GM12878 (cell line): ENCODE data around the gene TBC1D1. TPM values are rescaled to one million over a fixed set of nuclear protein-coding genes. Genes with fewer than 3 reads are reported as not detected.

Experiments used
- ATAC-seq: fragments of 200-7000 bp; cut with Tn5 transposase; 3 replicates; pipeline ENCODE4 v1.9.1; 2020; ENCODE audit warnings: mild to moderate bottlenecking, moderate library complexity
- BruUV-seq: library from RNA; stranded (reverse); fragments of 400-500 nt; replicated peaks from 2 replicates; lab custom pipeline; 2021; lab: Mats Ljungman, UMichigan
- CTCF ChIA-PET: fragments of 300-600 bp; sonication (Branson Sonifier 250); formaldehyde crosslinking; extraction: SDS; loops from one replicate; lab custom pipeline; 2021; ENCODE audit warnings: inconsistent platforms; lab: Yijun Ruan, JAX
- POLR2A ChIA-PET: fragments of 350-600 bp; formaldehyde crosslinking; extraction: SDS; loops from one replicate; lab custom pipeline; 2021; ENCODE audit warnings: inconsistent platforms; lab: Charles Lee
- RAD21 ChIA-PET: fragments of 300-600 bp; sonication (Branson Sonifier 250); formaldehyde crosslinking; loops from one replicate; lab custom pipeline; 2023; ENCODE audit warnings: antibody characterized with exemption; ENCODE audit not compliant: unreplicated experiment; lab: Charles Lee
- SMC1A ChIA-PET: fragments of 300-600 bp; sonication (Branson Sonifier 250); formaldehyde crosslinking; loops from one replicate; lab custom pipeline; 2023; ENCODE audit not compliant: unreplicated experiment, uncharacterized antibody; lab: Charles Lee
- DNase-seq: peaks from one replicate; pipeline ENCODE4 v3.0.0-alpha.2; 2011; ENCODE audit warnings: low read depth, low spot score
- FAIRE-seq: peaks from 3 replicates; lab custom pipeline; 2011; peaks lifted over from hg19 to GRCh38; lab: Jason Lieb, UNC
- H2AFZ ChIP-seq: 2 replicates; pipeline ENCODE4 v1.6.0; 2011; ENCODE audit warnings: low read depth, low read length, control low read depth; ENCODE audit not compliant: control insufficient read depth
- H3K27ac ChIP-seq: 2 replicates; pipeline ENCODE4 v1.5.1; 2011; ENCODE audit warnings: control low read depth; ENCODE audit not compliant: control insufficient read depth, insufficient read depth
- H3K27me3 ChIP-seq, 2 experiments: replicated peaks in 1 of 2; 2 replicates each; pipeline versions ENCODE4 v1.6.0 to v1.6.1; 2011; ENCODE audit warnings: low read length in 1 of 2; ENCODE audit not compliant: control insufficient read depth in 2 of 2, insufficient read depth in 2 of 2
- H3K36me3 ChIP-seq, 2 experiments: 2 replicates each; pipeline ENCODE4 v1.5.1; 2011; ENCODE audit warnings: low read length in 1 of 2; ENCODE audit not compliant: control insufficient read depth in 2 of 2, insufficient read depth in 2 of 2
- H3K4me1 ChIP-seq: 2 replicates; pipeline ENCODE4 v1.6.1; 2011; ENCODE audit warnings: mild to moderate bottlenecking, low read length, moderate library complexity, mixed read lengths; ENCODE audit not compliant: control insufficient read depth, insufficient read depth
- H3K4me2 ChIP-seq: 2 replicates; pipeline ENCODE4 v1.6.0; 2011; ENCODE audit warnings: control low read depth; ENCODE audit not compliant: control insufficient read depth, insufficient read depth
- H3K4me3 ChIP-seq: fragments of 200-600 bp; sonication (generic); 2 replicates; pipeline ENCODE4 v1.5.1; 2016
- H3K79me2 ChIP-seq: 2 replicates; pipeline ENCODE4 v1.6.0; 2011; ENCODE audit warnings: low read length; ENCODE audit not compliant: control insufficient read depth, insufficient read depth
- H3K9ac ChIP-seq: 2 replicates; pipeline ENCODE4 v1.8.0; 2011; ENCODE audit warnings: low read length, control low read depth, mixed read lengths; ENCODE audit not compliant: control insufficient read depth, insufficient read depth
- H3K9me3 ChIP-seq: replicated peaks from 3 replicates; pipeline ENCODE4 v1.5.1; 2011; ENCODE audit warnings: mild to moderate bottlenecking, low read length; ENCODE audit not compliant: control insufficient read depth, insufficient read depth
- H4K20me1 ChIP-seq: 2 replicates; pipeline ENCODE4 v1.6.0; 2011; ENCODE audit not compliant: control insufficient read depth, insufficient read depth
- ATF3 ChIP-seq: IDR thresholded peaks from 2 replicates; pipeline ENCODE4 v1.6.1; 2011; ENCODE audit warnings: low read depth, mild to moderate bottlenecking, low read length, moderate library complexity, borderline replicate concordance; ENCODE audit errors: extremely low read depth
- CBX5 ChIP-seq: sonication (generic); IDR thresholded peaks from 2 replicates; pipeline ENCODE4 v1.6.1; 2016; ENCODE audit warnings: low read depth, moderate library complexity, mild to moderate bottlenecking, inconsistent platforms
- ETV6 ChIP-seq, 2 experiments: fragments of 450-650 bp in 1 of 2; IDR thresholded peaks in 1 of 2; conservative IDR thresholded peaks in 1 of 2; 2 replicates each; pipeline ENCODE4 v1.6.1; 2014; ENCODE audit warnings: antibody characterized with exemption in 1 of 2, borderline replicate concordance in 1 of 2, low read depth in 1 of 2, mild to moderate bottlenecking in 1 of 2, moderate library complexity in 1 of 2
- FOS ChIP-seq: IDR thresholded peaks from 3 replicates; pipeline ENCODE4 v1.6.1; 2011; ENCODE audit warnings: borderline replicate concordance; ENCODE audit not compliant: insufficient read length; ENCODE audit errors: extremely low read depth
- MEF2B ChIP-seq: fragments of 450-650 bp; IDR thresholded peaks from 2 replicates; pipeline ENCODE4 v1.6.1; 2018; ENCODE audit warnings: mild to moderate bottlenecking, moderate library complexity; ENCODE audit not compliant: partially characterized antibody, poor library complexity, severe bottlenecking
- MTA3 ChIP-seq: IDR thresholded peaks from 2 replicates; pipeline ENCODE4 v1.6.1; 2012; ENCODE audit warnings: low read length, inconsistent platforms, borderline replicate concordance
- RFX5 ChIP-seq: IDR thresholded peaks from 2 replicates; pipeline ENCODE4 v1.6.1; 2011; ENCODE audit warnings: low read depth, low read length, improper control_type of control experiment
- SIN3A ChIP-seq: IDR thresholded peaks from 2 replicates; pipeline ENCODE4 v1.6.1; 2012; ENCODE audit warnings: low read depth, low read length, improper control_type of control experiment
- TCF12 ChIP-seq: IDR thresholded peaks from 2 replicates; pipeline ENCODE4 v1.6.1; 2011; ENCODE audit warnings: low read depth, mild to moderate bottlenecking, low read length
- whole genome bisulfite sequencing: methylation state at CpG from one replicate; pipeline ENCODE4 v1.1.6; 2016; ENCODE audit warnings: low lambda C conversion rate; ENCODE audit not compliant: insufficient replicate concordance, insufficient coverage; ENCODE audit errors: missing lambda C conversion rate; 5-methylcytosine and 5-hydroxymethylcytosine counted together
- in situ Hi-C: fragments of 300-500 bp; cut with MboI; formaldehyde crosslinking; loops from 9 replicates; pipeline ENCODE4 v1.14.3; 2018; ENCODE audit warnings: mixed read lengths
- intact Hi-C: fragments of 100-400 bp; cut with micrococcal nuclease; formaldehyde crosslinking; loops from one replicate; pipeline ENCODE4 v1.14.2; 2022; ENCODE audit not compliant: unreplicated experiment
- polyA plus RNA-seq, 11 experiments: library from polyadenylated mRNA; depleted of rRNA in 4 of 11; unstranded in 6 of 11; stranded (reverse) in 5 of 11; fragments of >200 nt; fragmentation: Nextera tagmentation in 4 of 11; fragmentation: Illumina TruSeq in 1 of 11; extraction: Ambion mirVana in 4 of 11; extraction: Trizol in 1 of 11; gene quantifications; 1 replicate in 1 of 11; 2 replicates in 10 of 11; pipeline versions ENCODE4 v1.2.1 to v1.2.3, GENCODE V29; 2011 to 2016; ENCODE audit warnings: inconsistent platforms in 2 of 11, missing spikeins in 2 of 11, low read depth in 1 of 11
- total RNA-seq, 4 experiments: library from RNA; depleted of rRNA in 3 of 4; stranded (reverse); fragments of >200 nt in 3 of 4; fragmentation: Illumina TruSeq in 1 of 4; extraction: Trizol in 1 of 4; gene quantifications; 2 replicates each; pipeline versions ENCODE4 v1.2.1 to v1.2.3, GENCODE V29; 2013 to 2021

Gene TBC1D1
- total and polyA plus RNA-seq, 10 of the 15 experiments (the other 5 are each of a cell fraction or from before 2014, with no cell fraction given): 5.3 to 102 (median 57.8) TPM

DNA sequence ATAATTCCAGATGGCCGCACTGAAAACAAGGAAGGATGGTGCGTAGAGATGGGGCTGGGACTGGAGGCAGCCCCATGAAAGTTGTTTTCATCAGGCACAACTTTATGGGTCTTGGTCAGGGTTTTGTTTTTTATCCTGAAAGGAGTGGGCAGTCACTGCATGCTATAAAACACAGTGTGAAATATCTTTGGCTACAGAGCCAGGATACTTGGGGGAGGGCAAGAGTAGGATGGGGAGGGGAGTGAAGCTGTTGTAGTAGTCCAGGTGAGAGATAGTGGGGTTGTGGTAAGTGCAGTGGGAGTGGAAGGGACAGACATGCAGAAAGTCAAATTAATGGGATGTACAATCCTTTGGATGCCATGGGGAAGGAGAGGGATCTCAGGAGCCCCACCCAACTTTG, 125.8 kb downstream of the TBC1D1 start:
- no peak for ATAC-seq
- Histone ChIP-seq H3K27ac (no peak overlapping the region), H3K27me3 (no peaks in the 10 kb centered on the region), H4K20me1 (no peaks in the 10 kb centered on the region), H2AFZ (no peak overlapping the region), H3K4me3 (no peak overlapping the region), H3K36me3 (peaks cover 11 to 18% of the 10 kb centered on the region in 2 experiments; a peak in 3 of 4 replicates), H3K79me2 (no peaks in the 10 kb centered on the region), H3K4me1 (no peaks in the 10 kb centered on the region), H3K9me3 (no peaks in the 10 kb centered on the region), H3K4me2 (no peak overlapping the region), H3K9ac (no peak overlapping the region)
- CTCF ChIA-PET: interaction anchor here (1.3 kb wide), 1 partner anchor 13 kb away, joined by 3 read pairs; no protein-coding TSS in a partner anchor
- in situ Hi-C loops (no loop called here), intact Hi-C loops (no loop called here)
- DNase-seq: no peak
- TF ChIP-seq ATF3: no peak
- 94% methylated on average over 2 of the region's 2 CpGs for WGBS
- BruUV-seq: no TSS peak
- RAD21 ChIA-PET: no interaction called here
- FAIRE-seq: no peak
- POLR2A ChIA-PET: no interaction called here
- SMC1A ChIA-PET: no interaction called here

- no peak overlapping the region for H3K4me3 ChIP-seq
- no peaks in the 10 kb centered on the region for H4K20me1 ChIP-seq
- no TSS peak for BruUV-seq
- H3K36me3 ChIP-seq: peaks cover 11 to 23% of the 10 kb centered on the region in 2 experiments; a peak in 3 of 4 replicates
- in situ Hi-C loops: no loop called here
- WGBS: 99% methylated on average over 5 of the region's 5 CpGs
- H3K27ac ChIP-seq: no peak overlapping the region
- ChIA-PET RAD21 (no interaction called here), SMC1A (interaction anchor here (1.1 kb wide), 1 partner anchor 12 kb away, joined by 3 read pairs; no protein-coding TSS in a partner anchor), POLR2A (no interaction called here), CTCF (interaction anchor here (0.7 to 1.3 kb wide), 2 partner anchors 14 to 285 kb away, joined by 3 read pairs; no protein-coding TSS in a partner anchor)
- intact Hi-C loops: no loop called here
- H3K9me3 ChIP-seq: no peaks in the 10 kb centered on the region
- no peaks in the 10 kb centered on the region for H3K79me2 ChIP-seq
- no peak overlapping the region for H3K4me2 ChIP-seq
- H3K9ac ChIP-seq: no peak overlapping the region
- TF ChIP-seq MEF2B (no peak), FOS (no peak), ETV6 (conservative IDR thresholded peaks at IDR 0.05 in 1 of 2, IDR thresholded peaks at IDR 0.05 in 1 of 2; ENCODE audit: borderline replicate concordance in 1 of 2, low read depth in 1 of 2) (no peak), MTA3 (no peak), TCF12 (no peak), CBX5 (no peak), RFX5 (no peak), SIN3A (no peak)
- ATAC-seq (no peak), DNase-seq (no peak), FAIRE-seq (no peak)
- H2AFZ ChIP-seq: no peak overlapping the region
- H3K27me3 ChIP-seq: no peaks in the 10 kb centered on the region
- no peaks in the 10 kb centered on the region for H3K4me1 ChIP-seq
Measured at GRCh38 chr4:38017609-38018008, 126.7 kb downstream of the TBC1D1 start.
